GM19463 (cell line): ENCODE measurements around the gene MAGEA6.
"Not testable (repeated sequence)": the region's sequence is repeated elsewhere in the genome, so short reads cannot be mapped to it uniquely, and the experiment has no call there.

Experiments
- ATAC-seq: cut with Tn5 transposase; IDR thresholded peaks from one replicate; pipeline ENCODE4 v1.9.1; 2021; ENCODE audit warnings: mild to moderate bottlenecking, moderate library complexity; ENCODE audit not compliant: unreplicated experiment

Gene MAGEA6

GRCh38 chrX:152769549-152770289 is at the start of gene MAGEA6:
MAGEA6 (minus strand) TSS chrX:152769689; CDS start chrX:152767650, 2,039 bp downstream.
- not testable (repeated sequence) for ATAC-seq

GRCh38 chrX:152819266-152819665 is 49.8 kb upstream of the MAGEA6 start:
- ATAC-seq, result no peak

- no peak for ATAC-seq
Observed at GRCh38 chrX:152818356-152818755, 48.9 kb upstream of the MAGEA6 start.

- no peak for ATAC-seq
Observed at GRCh38 chrX:152817078-152817764, 47.7 kb upstream of the MAGEA6 start.

GRCh38 chrX:152814048-152814447 is 44.6 kb upstream of the MAGEA6 start:
- no peak for ATAC-seq

GRCh38 chrX:152813206-152813605 is 43.7 kb upstream of the MAGEA6 start:
- no peak for ATAC-seq

GRCh38 chrX:152810403-152810802 is 40.9 kb upstream of the MAGEA6 start:
- ATAC-seq, result no peak

- no peak for ATAC-seq
Observed at GRCh38 chrX:152806035-152806434, 36.5 kb upstream of the MAGEA6 start.

- no peak for ATAC-seq
Observed at GRCh38 chrX:152798945-152799344, 29.5 kb upstream of the MAGEA6 start.

- ATAC-seq, result peak; percentile 93
Observed at GRCh38 chrX:152787062-152787461, 17.6 kb upstream of the MAGEA6 start.

- not testable (repeated sequence) for ATAC-seq
Observed at GRCh38 chrX:152766562-152766961, 2.9 kb downstream of the MAGEA6 start.

GRCh38 chrX:152761582-152761981 is 7.9 kb downstream of the MAGEA6 start:
- not testable (repeated sequence) for ATAC-seq

- ATAC-seq, result not testable (repeated sequence)
Observed at GRCh38 chrX:152759544-152759943, 9.9 kb downstream of the MAGEA6 start.

- ATAC-seq, result not testable (repeated sequence)
Observed at GRCh38 chrX:152758918-152759317, 10.6 kb downstream of the MAGEA6 start, which contains the start of gene CSAG3. CSAG3 (plus strand) TSS chrX:152759218.

- not testable (repeated sequence) for ATAC-seq
Observed at GRCh38 chrX:152754871-152755270, 14.6 kb downstream of the MAGEA6 start.

- ATAC-seq, result not testable (repeated sequence)
Observed at GRCh38 chrX:152753686-152754650, 15.5 kb downstream of the MAGEA6 start, which contains the start of gene MAGEA2. MAGEA2 (minus strand) TSS chrX:152753842; CDS start chrX:152751363, 2,479 bp downstream.

- ATAC-seq, result no peak
Observed at GRCh38 chrX:152738560-152738959, 30.9 kb downstream of the MAGEA6 start.

- not testable (repeated sequence) for ATAC-seq
Observed at GRCh38 chrX:152736528-152736927, 33.0 kb downstream of the MAGEA6 start.

- no peak for ATAC-seq
Observed at GRCh38 chrX:152735860-152736511, 33.5 kb downstream of the MAGEA6 start.

- no peak for ATAC-seq
Observed at GRCh38 chrX:152735101-152735500, 34.4 kb downstream of the MAGEA6 start.
